Measurements from ENCODE around the gene ITPR2. TPM values are rescaled to one million over a fixed set of nuclear protein-coding genes. Genes with fewer than 3 reads are reported as not detected.

ITPR2 gene
- total and polyA plus RNA-seq, 2 of the 13 experiments (the other 11 are each of a cell fraction or from before 2014, with no cell fraction given), result 31.9 to 81.9 TPM

DNA sequence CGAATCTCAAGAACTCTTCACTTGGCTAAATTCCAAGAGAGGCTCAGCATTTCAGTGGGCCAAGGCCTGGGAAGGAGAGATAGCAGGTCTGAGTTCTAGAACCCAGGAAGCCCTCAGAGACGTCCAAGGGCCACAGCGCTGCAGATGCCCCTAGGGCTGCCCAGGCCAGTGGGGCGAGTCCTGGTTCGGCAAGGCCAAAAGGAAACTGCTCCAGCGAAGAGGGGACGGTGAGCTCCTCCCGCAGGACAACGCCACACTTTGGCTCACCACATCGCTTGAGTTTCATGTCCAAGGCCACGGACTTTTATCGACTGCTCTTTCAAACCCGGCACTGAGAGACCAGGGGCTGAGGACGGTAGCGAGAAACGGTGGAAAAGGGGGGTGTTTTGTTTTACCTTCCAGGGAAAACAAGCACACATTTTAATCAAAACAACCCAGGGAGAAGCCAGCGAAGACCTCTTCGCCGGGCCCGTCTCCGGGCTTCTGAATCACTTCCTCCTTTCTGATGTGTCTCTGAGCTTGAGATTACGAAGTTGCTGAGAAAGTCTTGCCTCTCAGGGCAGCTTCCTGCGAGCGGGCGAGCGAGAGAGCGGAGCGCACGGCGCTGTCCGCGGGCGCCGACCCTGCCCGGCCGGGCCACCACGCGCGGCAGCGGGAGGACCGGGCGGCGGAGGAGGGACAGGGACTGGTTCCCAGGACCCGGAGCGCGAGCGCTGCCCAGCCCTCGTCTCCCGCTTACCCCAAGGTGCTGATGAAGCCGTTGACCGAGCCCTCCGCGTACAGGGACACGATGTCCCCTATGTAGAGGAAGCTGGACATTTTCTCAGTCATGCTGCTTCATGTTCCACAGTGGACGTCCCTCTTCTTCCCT, 808 bp downstream of the ITPR2 start (continued):
- TF ChIP-seq, protein P1, sequence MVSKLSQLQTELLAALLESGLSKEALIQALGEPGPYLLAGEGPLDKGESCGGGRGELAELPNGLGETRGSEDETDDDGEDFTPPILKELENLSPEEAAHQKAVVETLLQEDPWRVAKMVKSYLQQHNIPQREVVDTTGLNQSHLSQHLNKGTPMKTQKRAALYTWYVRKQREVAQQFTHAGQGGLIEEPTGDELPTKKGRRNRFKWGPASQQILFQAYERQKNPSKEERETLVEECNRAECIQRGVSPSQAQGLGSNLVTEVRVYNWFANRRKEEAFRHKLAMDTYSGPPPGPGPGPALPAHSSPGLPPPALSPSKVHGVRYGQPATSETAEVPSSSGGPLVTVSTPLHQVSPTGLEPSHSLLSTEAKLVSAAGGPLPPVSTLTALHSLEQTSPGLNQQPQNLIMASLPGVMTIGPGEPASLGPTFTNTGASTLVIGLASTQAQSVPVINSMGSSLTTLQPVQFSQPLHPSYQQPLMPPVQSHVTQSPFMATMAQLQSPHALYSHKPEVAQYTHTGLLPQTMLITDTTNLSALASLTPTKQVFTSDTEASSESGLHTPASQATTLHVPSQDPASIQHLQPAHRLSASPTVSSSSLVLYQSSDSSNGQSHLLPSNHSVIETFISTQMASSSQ (IDR thresholded peaks at IDR 0.05; ENCODE audit: low read depth), result no peak
- TF ChIP-seq, protein P1 (CRISPR knock-in tag; IDR thresholded peaks at IDR 0.05; ENCODE audit: borderline replicate concordance), result no peak
- TF ChIP-seq HNRNPL (IDR thresholded peaks at IDR 0.05; ENCODE audit: low read depth, low read length), result no peak
- TF ChIP-seq, protein P2, sequence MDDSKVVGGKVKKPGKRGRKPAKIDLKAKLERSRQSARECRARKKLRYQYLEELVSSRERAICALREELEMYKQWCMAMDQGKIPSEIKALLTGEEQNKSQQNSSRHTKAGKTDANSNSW (CRISPR knock-in tag; IDR thresholded peaks at IDR 0.05; ENCODE audit: borderline replicate concordance), result no peak
- no peak for TF ChIP-seq NFKBIZ (CRISPR knock-in tag; IDR thresholded peaks at IDR 0.05)
- TF ChIP-seq RBFOX2 (IDR thresholded peaks at IDR 0.05; ENCODE audit: low read depth, low read length), result peak; percentile 95
- TF ChIP-seq GABPB1 (CRISPR knock-in tag; IDR thresholded peaks at IDR 0.05), result peak; percentile 19; the same call in 1 of the 2 replicates
- no peak for TF ChIP-seq MAFK (conservative IDR thresholded peaks at IDR 0.05 in 1 of 2, IDR thresholded peaks at IDR 0.05 in 1 of 2; ENCODE audit: low read length in 2 of 2)
- peak; percentile 71 for TF ChIP-seq HNF4A (CRISPR knock-in tag; IDR thresholded peaks at IDR 0.05)
- peak; percentile 94 for TF ChIP-seq AFF4 (CRISPR knock-in tag; IDR thresholded peaks at IDR 0.05)
- TF ChIP-seq ASH2L (IDR thresholded peaks at IDR 0.05; ENCODE audit: insufficient read length, low read depth, low read length), result peak; percentile 72
- TF ChIP-seq ZBTB8A (CRISPR knock-in tag; IDR thresholded peaks at IDR 0.05; ENCODE audit: borderline replicate concordance, low read depth), result no peak
- peak; percentile 28; the same call in 1 of the 2 replicates for TF ChIP-seq ELF3 (CRISPR knock-in tag; IDR thresholded peaks at IDR 0.05)
- peak; percentile 48; the same call in 1 of the 2 replicates for TF ChIP-seq RAD21 (CRISPR knock-in tag; IDR thresholded peaks at IDR 0.05)
